Measurements from ENCODE around the gene PRUNE2.
A peak's percentile ranks its signal among the peaks of the same experiment; 100 is the strongest.
"Not testable (repeated sequence)": the region's sequence is repeated elsewhere in the genome, so short reads cannot be mapped to it uniquely, and the experiment has no call there.

The PRUNE2 gene

GRCh38 chr9:76676857-76677256, 229.1 kb downstream of the PRUNE2 start:
- Histone ChIP-seq H3K9me2 (replicated peaks; ENCODE audit: control insufficient read depth, low read length) (no peaks in the 10 kb centered on the region), H3K36me3 (ENCODE audit: control insufficient read depth, low read length) (no peaks in the 10 kb centered on the region), H3K79me2 (ENCODE audit: control insufficient read depth, low read length) (no peaks in the 10 kb centered on the region), H3K27me3 (ENCODE audit: control insufficient read depth, low read length) (0 out of 2 replicates have a peak, but pooled peaks cover 2% of the 10 kb centered on the region), H3K4me1 (ENCODE audit: control insufficient read depth, low read length) (no peaks in the 10 kb centered on the region), H3F3A (ENCODE audit: control insufficient read depth, insufficient read depth) (no peaks in the 10 kb centered on the region), H3K9me3 (ENCODE audit: control insufficient read depth, insufficient read depth, low read length) (no peaks in the 10 kb centered on the region; the same call in 1 of the 2 replicates), H3K4me2 (ENCODE audit: low read length) (no peak overlapping the region), H3K27ac (ENCODE audit: low read depth, low read length) (no peak overlapping the region), H3K4me3 (ENCODE audit: low read length) (no peak overlapping the region), H4K20me1 (ENCODE audit: control insufficient read depth, insufficient read depth, low read depth, low read length) (no peaks in the 10 kb centered on the region)
- TF ChIP-seq, protein P1, sequence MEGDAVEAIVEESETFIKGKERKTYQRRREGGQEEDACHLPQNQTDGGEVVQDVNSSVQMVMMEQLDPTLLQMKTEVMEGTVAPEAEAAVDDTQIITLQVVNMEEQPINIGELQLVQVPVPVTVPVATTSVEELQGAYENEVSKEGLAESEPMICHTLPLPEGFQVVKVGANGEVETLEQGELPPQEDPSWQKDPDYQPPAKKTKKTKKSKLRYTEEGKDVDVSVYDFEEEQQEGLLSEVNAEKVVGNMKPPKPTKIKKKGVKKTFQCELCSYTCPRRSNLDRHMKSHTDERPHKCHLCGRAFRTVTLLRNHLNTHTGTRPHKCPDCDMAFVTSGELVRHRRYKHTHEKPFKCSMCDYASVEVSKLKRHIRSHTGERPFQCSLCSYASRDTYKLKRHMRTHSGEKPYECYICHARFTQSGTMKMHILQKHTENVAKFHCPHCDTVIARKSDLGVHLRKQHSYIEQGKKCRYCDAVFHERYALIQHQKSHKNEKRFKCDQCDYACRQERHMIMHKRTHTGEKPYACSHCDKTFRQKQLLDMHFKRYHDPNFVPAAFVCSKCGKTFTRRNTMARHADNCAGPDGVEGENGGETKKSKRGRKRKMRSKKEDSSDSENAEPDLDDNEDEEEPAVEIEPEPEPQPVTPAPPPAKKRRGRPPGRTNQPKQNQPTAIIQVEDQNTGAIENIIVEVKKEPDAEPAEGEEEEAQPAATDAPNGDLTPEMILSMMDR (IDR thresholded peaks at IDR 0.05; ENCODE audit: low read depth, low read length, poor library complexity, severe bottlenecking) = no peak
- TF ChIP-seq EZH2phosphoT487 (IDR thresholded peaks at IDR 0.05; ENCODE audit: borderline replicate concordance, low read length) = no peak

DNA sequence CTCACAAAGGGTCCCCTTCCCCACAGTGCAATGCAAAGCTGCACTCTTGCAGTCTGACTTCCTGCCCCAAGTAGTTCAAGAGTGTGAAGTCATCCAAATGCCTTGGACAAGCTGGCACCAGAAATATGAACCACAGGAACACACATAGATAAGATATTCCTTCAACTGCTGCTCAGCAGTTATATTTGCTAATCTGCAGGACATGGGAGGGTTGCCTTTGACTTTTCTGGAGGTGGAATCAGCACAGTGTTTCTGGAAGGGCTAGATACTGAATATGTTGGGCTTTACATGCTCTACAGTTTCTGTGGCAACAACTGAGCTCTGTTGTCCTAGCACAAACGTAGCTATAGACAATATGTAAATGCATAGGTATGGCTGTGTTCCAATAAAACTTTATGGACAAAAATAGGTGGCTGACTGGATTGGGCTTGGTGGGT, 238.4 kb downstream of the PRUNE2 start:
- H3K27me3 ChIP-seq (ENCODE audit: control insufficient read depth, low read length) = no peaks in the 10 kb centered on the region
- no peaks in the 10 kb centered on the region for H3F3A ChIP-seq (ENCODE audit: control insufficient read depth, insufficient read depth)
- H3K4me1 ChIP-seq (ENCODE audit: control insufficient read depth, low read length) = peaks cover 8% of the 10 kb centered on the region
- no peaks in the 10 kb centered on the region for H4K20me1 ChIP-seq (ENCODE audit: control insufficient read depth, insufficient read depth, low read depth, low read length)
- no peak overlapping the region for H3K27ac ChIP-seq (ENCODE audit: low read depth, low read length)
- no peak overlapping the region for H3K4me2 ChIP-seq (ENCODE audit: low read length)
- H3K9me2 ChIP-seq (replicated peaks; ENCODE audit: control insufficient read depth, low read length) = no peaks in the 10 kb centered on the region
- no peaks in the 10 kb centered on the region for H3K36me3 ChIP-seq (ENCODE audit: control insufficient read depth, low read length)
- TF ChIP-seq, protein P1 (IDR thresholded peaks at IDR 0.05; ENCODE audit: low read depth, low read length, poor library complexity, severe bottlenecking) = no peak
- no peak for TF ChIP-seq EZH2phosphoT487 (IDR thresholded peaks at IDR 0.05; ENCODE audit: borderline replicate concordance, low read length)
- no peaks in the 10 kb centered on the region for H3K79me2 ChIP-seq (ENCODE audit: control insufficient read depth, low read length)
- H3K9me3 ChIP-seq (ENCODE audit: control insufficient read depth, insufficient read depth, low read length) = no peaks in the 10 kb centered on the region
- H3K4me3 ChIP-seq (ENCODE audit: low read length) = no peak overlapping the region

GRCh38 chr9:76665966-76666365, 239.9 kb downstream of the PRUNE2 start:
- TF ChIP-seq, protein P1 (IDR thresholded peaks at IDR 0.05; ENCODE audit: low read depth, low read length, poor library complexity, severe bottlenecking) = peak; percentile 29
- not testable (repeated sequence) for H3K79me2 ChIP-seq (ENCODE audit: control insufficient read depth, low read length); H3K4me2 ChIP-seq (ENCODE audit: low read length)

GRCh38 chr9:76665458-76665857, 240.5 kb downstream of the PRUNE2 start:
- no peaks in the 10 kb centered on the region for H3K27me3 ChIP-seq (ENCODE audit: control insufficient read depth, low read length)
- no peaks in the 10 kb centered on the region for H4K20me1 ChIP-seq (ENCODE audit: control insufficient read depth, insufficient read depth, low read depth, low read length)
- peaks cover 9% of the 10 kb centered on the region for H3K4me1 ChIP-seq (ENCODE audit: control insufficient read depth, low read length)
- no peak overlapping the region for H3K4me2 ChIP-seq (ENCODE audit: low read length)
- H3K9me3 ChIP-seq (ENCODE audit: control insufficient read depth, insufficient read depth, low read length) = no peaks in the 10 kb centered on the region
- no peaks in the 10 kb centered on the region for H3F3A ChIP-seq (ENCODE audit: control insufficient read depth, insufficient read depth)
- no peak overlapping the region for H3K27ac ChIP-seq (ENCODE audit: low read depth, low read length)
- H3K9me2 ChIP-seq (replicated peaks; ENCODE audit: control insufficient read depth, low read length) = no peaks in the 10 kb centered on the region
- TF ChIP-seq, protein P1 (IDR thresholded peaks at IDR 0.05; ENCODE audit: low read depth, low read length, poor library complexity, severe bottlenecking) = no peak
- no peaks in the 10 kb centered on the region for H3K36me3 ChIP-seq (ENCODE audit: control insufficient read depth, low read length)
- no peaks in the 10 kb centered on the region for H3K79me2 ChIP-seq (ENCODE audit: control insufficient read depth, low read length)
- no peak overlapping the region for H3K4me3 ChIP-seq (ENCODE audit: low read length)

More at GRCh38 chr9:76665966-76666365, 239.9 kb downstream of the PRUNE2 start:
- not testable (repeated sequence) for H3K9me3 ChIP-seq (ENCODE audit: control insufficient read depth, insufficient read depth, low read length); H3K27me3 ChIP-seq (ENCODE audit: control insufficient read depth, low read length); H3K4me1 ChIP-seq (ENCODE audit: control insufficient read depth, low read length); H3K9me2 ChIP-seq (replicated peaks; ENCODE audit: control insufficient read depth, low read length); H3K27ac ChIP-seq (ENCODE audit: low read depth, low read length); H3K4me3 ChIP-seq (ENCODE audit: low read length); H4K20me1 ChIP-seq (ENCODE audit: control insufficient read depth, insufficient read depth, low read depth, low read length); H3F3A ChIP-seq (ENCODE audit: control insufficient read depth, insufficient read depth); H3K36me3 ChIP-seq (ENCODE audit: control insufficient read depth, low read length)
